HG02973 (cell line): Measurements from ENCODE around the gene LUZP2.

ENCODE experiments used
- ATAC-seq: cut with Tn5 transposase; IDR thresholded peaks from one replicate; pipeline ENCODE4 v1.9.1; 2021; ENCODE audit warnings: moderate library complexity; ENCODE audit not compliant: unreplicated experiment

The LUZP2 gene

DNA sequence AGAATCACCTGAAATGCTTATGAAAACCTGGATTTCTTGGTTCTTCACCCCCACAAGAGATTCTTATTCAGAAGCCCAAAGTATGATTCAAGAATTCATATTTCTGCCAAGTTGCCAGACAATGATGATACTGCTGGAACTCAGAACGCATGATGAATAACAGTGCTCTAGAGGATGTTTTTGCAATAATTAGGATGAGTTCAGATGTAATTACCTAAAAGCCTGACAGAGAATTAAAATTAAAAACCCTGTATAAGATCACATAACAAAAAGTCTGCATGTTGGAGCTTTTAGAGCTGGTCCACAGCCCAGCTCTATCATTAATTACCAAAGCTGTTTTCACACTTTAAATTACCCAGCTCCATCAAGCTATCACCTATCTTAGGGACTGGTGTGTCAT, 211.8 kb downstream of the LUZP2 start:
- ATAC-seq = no peak

- ATAC-seq = no peak
Observed at GRCh38 chr11:24709928-24710565, 213.2 kb downstream of the LUZP2 start.

DNA sequence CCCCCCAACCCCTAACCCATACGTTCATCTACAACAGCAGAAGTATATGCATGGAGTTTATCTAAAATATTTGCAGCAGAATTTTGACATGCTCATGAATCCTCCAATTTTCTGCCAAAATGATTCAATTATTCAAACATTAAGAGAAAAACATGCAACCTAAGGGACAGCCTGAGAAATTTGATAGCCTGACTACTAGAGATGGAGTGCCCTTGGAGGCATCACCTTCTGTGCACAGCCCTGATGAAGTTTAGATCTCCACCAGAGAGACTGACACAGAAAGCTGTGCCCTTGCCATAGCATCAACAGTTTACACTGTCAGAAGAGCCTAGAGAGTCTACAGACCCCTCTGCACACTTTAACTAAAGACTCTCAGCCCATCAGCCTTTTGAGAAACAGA, 217.7 kb downstream of the LUZP2 start:
- no peak for ATAC-seq

GRCh38 chr11:24716403-24716802, 219.6 kb downstream of the LUZP2 start:
- no peak for ATAC-seq

- no peak for ATAC-seq
Observed at GRCh38 chr11:24723231-24723630, 226.4 kb downstream of the LUZP2 start.

DNA sequence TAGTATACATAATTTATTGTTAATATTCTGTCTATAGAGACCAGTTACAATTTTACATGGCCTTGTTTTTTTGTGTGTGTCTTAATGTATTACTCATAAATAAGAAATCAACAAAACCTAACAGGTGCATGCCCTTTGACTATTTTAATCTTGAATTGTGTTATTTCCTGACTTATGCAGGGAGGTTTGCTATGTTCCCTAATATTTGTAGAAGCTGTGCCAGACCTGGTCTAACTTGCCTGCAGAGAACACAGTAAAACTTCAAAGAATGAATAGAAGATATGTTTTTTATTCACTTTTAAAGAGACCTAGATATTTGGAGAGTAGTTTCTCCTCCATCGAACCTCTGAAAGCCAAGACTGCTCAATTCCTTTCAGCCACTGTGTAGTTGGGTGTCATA, 234.7 kb downstream of the LUZP2 start:
- no peak for ATAC-seq

- ATAC-seq = no peak
Observed at GRCh38 chr11:24734742-24735237, 237.9 kb downstream of the LUZP2 start.

DNA sequence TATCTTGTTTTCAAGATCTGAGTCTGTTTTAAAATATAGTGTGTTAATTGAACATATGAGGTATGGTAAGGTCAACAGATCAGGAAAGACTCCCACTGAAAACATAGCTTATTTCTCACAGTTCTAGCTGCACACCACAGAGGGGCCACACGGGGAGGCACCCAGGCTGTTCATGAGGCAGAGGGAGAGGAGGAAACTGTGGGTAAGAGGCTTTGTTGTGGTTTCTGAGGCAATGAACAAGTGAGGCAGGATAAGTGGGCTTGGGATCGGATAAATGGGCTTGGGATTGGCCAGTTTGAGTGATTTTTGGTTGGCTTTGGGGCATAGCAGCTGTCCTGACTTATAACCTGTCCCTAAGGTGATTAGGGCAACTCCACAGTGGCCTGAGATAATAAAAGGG, 242.1 kb downstream of the LUZP2 start:
- ATAC-seq = no peak

DNA sequence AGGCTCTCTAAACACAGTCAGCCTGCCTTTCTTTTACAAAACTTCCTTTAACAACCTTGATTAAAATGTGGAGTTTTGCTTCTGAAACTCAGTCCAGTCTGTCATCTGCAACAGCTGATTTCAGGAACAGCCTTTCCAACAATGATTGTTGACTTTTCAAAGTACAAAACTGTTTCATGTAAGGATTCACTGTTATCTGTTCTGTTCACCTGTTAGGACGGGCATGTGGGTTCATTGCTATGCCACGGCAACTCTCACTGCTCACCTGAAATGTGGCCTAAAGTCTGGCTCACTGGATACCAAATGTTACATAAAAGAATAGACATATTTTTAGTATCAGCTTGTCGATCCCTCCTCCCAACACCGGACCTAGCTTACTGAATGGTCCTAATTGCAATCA, 242.8 kb downstream of the LUZP2 start:
- no peak for ATAC-seq

GRCh38 chr11:24747275-24748251, 250.7 kb downstream of the LUZP2 start:
- no peak for ATAC-seq

- ATAC-seq = no peak
Observed at GRCh38 chr11:24748261-24748660, 251.4 kb downstream of the LUZP2 start.

DNA sequence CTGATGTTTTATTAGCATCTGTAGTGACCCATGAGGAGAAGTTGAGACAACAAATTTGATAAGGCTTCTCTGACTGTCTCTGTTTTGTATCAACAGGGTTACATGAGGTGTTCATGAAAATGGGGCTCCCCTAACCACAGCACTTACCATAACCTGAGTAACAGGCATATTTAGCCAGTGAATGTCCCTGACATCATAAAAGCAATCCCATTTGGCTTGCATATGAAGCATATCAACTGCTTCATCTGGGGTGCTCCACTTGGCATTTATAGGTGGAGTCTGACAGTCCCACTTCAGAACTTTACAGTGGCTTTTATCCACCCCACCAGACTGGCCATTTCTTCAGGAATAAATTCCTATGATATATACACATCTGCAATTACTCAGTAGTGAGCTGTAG, 257.6 kb downstream of the LUZP2 start:
- no peak for ATAC-seq

GRCh38 chr11:24755260-24755839, 258.5 kb downstream of the LUZP2 start:
- ATAC-seq = no peak

GRCh38 chr11:24759742-24760141, 262.9 kb downstream of the LUZP2 start:
- no peak for ATAC-seq

GRCh38 chr11:24760681-24761080, 263.8 kb downstream of the LUZP2 start:
- no peak for ATAC-seq

DNA sequence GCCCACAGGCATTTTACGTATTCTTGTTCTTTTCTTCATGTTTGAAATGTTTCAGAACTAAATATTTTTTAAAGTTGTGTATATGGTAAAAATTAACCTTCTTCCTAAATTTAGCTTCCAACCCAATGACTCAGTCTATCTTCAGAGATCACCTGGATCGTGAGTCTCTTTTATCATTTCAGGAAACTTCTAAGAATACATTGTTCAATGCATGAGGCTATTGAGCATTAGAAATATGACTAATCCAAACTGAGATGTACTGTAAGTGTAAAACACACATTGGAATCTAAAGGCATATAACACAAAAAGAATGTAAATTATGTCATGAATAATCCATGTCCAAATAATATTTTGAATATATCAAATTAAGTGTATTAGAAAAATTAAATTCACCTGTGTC, 265.2 kb downstream of the LUZP2 start:
- no peak for ATAC-seq

- ATAC-seq = no peak
Observed at GRCh38 chr11:24767411-24767810, 270.6 kb downstream of the LUZP2 start.

DNA sequence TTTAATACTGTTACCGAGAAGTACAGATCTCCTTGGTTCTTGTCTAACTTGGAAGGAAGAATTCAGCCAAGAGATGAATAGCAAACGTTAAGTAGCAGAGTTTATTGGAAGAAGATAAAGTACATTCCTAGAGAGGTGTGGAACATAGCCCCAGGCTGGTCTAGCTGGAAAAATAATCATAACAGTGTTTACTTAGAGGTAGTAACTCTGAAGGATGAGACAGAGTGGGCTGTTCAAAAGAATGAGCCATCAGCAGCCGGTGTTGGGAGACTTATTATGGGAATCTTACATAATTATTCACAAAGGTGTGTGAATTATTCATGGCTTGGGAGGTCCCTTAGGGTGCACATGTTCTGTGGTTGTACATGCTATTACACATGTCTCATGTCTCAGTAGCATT, 276.5 kb downstream of the LUZP2 start:
- no peak for ATAC-seq

- no peak for ATAC-seq
Observed at GRCh38 chr11:24779791-24780190, 282.9 kb downstream of the LUZP2 start.

DNA sequence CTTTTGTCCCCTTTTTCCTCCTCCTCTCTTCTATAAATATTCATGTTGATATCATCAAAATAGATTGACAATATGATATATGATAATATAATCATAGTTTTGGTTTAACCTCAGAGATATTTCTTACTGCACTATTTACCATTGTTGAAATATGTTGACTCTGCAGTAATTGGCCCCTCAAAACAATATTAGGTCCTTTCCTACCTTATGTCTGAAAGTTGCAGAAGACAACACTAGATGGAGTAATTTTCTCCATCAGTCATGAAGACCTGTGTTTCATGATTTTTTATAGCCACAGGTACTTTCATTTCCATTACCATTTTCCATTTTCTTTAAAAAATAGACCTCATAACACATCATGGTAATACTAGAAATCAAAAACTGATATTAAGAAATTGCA, 284.4 kb downstream of the LUZP2 start:
- ATAC-seq = no peak

- no peak for ATAC-seq
Observed at GRCh38 chr11:24793479-24793878, 296.6 kb downstream of the LUZP2 start.

DNA sequence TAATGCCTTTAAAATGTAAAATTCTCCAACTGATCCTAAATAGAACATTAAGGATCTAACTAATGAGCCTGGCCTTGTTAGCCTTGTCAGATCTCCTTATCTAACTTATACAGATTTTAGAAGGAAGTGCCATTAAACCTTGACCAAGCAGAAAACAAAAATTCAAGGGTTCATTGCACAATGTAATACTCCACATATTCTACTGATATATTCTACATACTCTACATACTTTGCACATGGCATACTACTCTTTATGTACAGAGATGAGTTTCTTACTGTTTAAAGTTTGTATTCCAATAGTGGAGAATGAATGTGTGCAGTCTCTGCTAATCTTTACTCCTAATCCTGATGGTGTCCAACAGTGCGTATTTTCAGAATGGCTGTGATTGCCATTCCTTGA, 297.2 kb downstream of the LUZP2 start:
- ATAC-seq = no peak
